Upper lobe of right lung (tissue), 1 donor: ENCODE data around the gene RBM17. TPM values are rescaled to one million over a fixed set of nuclear protein-coding genes. Genes with fewer than 3 reads are reported as not detected.

Experiments
- ATAC-seq: fragments of 200-7000 bp; cut with Tn5 transposase; one replicate; pipeline ENCODE4 v1.9.1; 2020; ENCODE audit warnings: mild to moderate bottlenecking, moderate library complexity
- DNase-seq: peaks from one replicate; pipeline ENCODE4 v3.0.0-alpha.2; 2020
- H3K27ac ChIP-seq: fragments of 200-600 bp; one replicate; pipeline ENCODE4 v1.8.0; 2022
- H3K27me3 ChIP-seq: fragments of 200-600 bp; one replicate; pipeline ENCODE4 v1.8.0; 2022; ENCODE audit warnings: mild to moderate bottlenecking
- H3K36me3 ChIP-seq: fragments of 200-600 bp; one replicate; pipeline ENCODE4 v1.8.0; 2022
- H3K4me1 ChIP-seq: fragments of 200-600 bp; one replicate; pipeline ENCODE4 v1.8.0; 2022
- H3K4me3 ChIP-seq: fragments of 200-600 bp; one replicate; pipeline ENCODE4 v1.8.0; 2022; ENCODE audit warnings: mild to moderate bottlenecking
- H3K9me3 ChIP-seq: fragments of 200-600 bp; one replicate; pipeline ENCODE4 v1.8.0; 2022
- intact Hi-C: fragments of 100-400 bp; cut with DNase I; formaldehyde crosslinking; loops from one replicate; pipeline ENCODE4 v1.11.0; 2022
- total RNA-seq: library from RNA; stranded (reverse); fragmentation: NEBNext Ultra II Directional; extraction: Animal tissue kit (Norgen Biotek cat#: 25700); gene quantifications from one replicate; pipeline ENCODE4 v1.2.1, GENCODE V29; 2021
- TF ChIP-seq, protein P1 (sequence below): fragments of 200-600 bp; IDR thresholded peaks from one replicate; pipeline ENCODE4 v1.8.0; 2022; ENCODE audit warnings: antibody characterized with exemption
- donor health status: DM: no; HTN: yes; CAD: no; lungs with severe emphysema.

Gene RBM17
- total RNA-seq, 1 donor from 2014 or later, result 92.5 TPM

GRCh38 chr10:6148251-6148701 is 59.4 kb downstream of the RBM17 start:
- H3K9me3 ChIP-seq, result no peaks in the 10 kb centered on the region
- ATAC-seq, result no peak
- no peaks in the 10 kb centered on the region for H3K36me3 ChIP-seq

DNA sequence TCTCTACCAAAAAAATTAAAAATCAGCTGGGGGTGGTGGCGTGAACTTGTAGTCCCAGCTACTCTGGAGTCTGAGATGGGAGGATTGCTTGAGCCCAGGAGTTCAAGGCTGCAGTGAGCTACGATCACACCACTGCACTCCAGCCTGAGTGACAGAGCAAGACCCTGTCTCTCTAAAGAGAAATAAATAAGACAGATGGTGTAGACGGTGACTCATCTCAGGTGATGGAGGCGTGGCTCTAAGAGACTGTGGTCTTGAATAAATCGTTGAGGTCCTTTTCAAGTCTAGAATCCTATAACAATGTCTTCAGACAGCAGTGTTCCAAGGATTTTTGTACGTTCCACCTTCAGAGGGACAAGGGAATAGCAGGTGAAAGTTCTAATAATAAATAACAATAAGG is 60.1 kb downstream of the RBM17 start:
- ATAC-seq (no peak), DNase-seq (no peak)
- H3K27ac ChIP-seq, result no peak overlapping the region
- TF ChIP-seq, protein P1, sequence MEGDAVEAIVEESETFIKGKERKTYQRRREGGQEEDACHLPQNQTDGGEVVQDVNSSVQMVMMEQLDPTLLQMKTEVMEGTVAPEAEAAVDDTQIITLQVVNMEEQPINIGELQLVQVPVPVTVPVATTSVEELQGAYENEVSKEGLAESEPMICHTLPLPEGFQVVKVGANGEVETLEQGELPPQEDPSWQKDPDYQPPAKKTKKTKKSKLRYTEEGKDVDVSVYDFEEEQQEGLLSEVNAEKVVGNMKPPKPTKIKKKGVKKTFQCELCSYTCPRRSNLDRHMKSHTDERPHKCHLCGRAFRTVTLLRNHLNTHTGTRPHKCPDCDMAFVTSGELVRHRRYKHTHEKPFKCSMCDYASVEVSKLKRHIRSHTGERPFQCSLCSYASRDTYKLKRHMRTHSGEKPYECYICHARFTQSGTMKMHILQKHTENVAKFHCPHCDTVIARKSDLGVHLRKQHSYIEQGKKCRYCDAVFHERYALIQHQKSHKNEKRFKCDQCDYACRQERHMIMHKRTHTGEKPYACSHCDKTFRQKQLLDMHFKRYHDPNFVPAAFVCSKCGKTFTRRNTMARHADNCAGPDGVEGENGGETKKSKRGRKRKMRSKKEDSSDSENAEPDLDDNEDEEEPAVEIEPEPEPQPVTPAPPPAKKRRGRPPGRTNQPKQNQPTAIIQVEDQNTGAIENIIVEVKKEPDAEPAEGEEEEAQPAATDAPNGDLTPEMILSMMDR, result no peak
- no peaks in the 10 kb centered on the region for H3K36me3 ChIP-seq
- no peaks in the 10 kb centered on the region for H3K9me3 ChIP-seq
- H3K4me3 ChIP-seq, result no peak overlapping the region
- H3K4me1 ChIP-seq, result peaks cover 26% of the 10 kb centered on the region
- intact Hi-C loops, result loop anchor here (10.0 kb wide), 1 partner anchor 56 kb away; the partner anchor contains the start of gene PFKFB3
- no peaks in the 10 kb centered on the region for H3K27me3 ChIP-seq

More at GRCh38 chr10:6148251-6148701, 59.4 kb downstream of the RBM17 start:
- H3K27me3 ChIP-seq, result no peaks in the 10 kb centered on the region
- H3K4me1 ChIP-seq, result peaks cover 26% of the 10 kb centered on the region
- no peak overlapping the region for H3K4me3 ChIP-seq
- intact Hi-C loops, result loop anchor here (10.0 kb wide), 1 partner anchor 57 kb away; the partner anchor contains the start of gene PFKFB3
- TF ChIP-seq, protein P1, result no peak
- no peak overlapping the region for H3K27ac ChIP-seq
- DNase-seq, result no peak

DNA sequence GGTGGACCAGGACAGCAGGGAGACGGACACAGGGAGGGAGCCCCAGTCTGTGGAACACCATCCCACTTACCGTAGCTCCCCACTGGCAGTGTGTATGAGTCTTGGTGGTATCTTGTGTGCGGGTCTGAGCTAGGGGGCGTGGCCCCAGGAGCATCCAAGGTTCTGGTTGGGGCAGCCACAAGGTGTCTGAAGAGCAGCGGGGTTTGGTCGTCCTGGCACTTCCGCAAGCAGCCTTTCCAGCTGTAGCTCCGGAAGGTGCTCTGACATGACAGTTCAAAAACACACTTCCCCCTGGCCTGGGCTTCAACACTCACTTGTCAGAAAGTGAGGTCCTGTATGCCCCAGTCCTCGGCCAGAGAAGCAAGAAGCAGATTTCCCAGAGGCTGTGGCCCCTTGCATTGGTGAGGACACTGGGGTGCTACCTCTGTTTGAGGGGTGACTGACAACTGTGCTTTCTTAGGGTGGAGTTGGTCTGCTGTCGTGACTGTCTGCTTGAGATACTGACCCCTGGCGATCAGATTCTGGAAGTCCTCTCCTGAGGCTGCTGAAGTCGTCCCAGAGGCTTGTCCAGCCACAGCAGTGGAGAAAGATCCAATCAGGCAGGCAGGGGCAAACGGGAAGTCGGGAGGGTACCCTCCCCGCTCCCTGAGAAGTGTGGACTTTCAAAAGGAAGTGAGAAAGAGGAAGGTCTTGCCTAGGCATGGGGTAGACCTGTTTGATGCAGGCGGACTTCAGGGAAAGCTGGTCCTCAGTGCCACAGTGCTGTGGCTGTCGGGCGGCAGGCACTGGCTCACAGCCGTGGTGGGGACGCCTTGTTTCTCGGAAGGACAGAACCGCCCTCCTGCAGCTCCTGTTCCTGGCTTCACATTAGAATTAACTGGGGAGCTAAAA is 62.5 kb downstream of the RBM17 start:
- peak; percentile 92 for ATAC-seq
- peak overlapping the region; percentile 5 for H3K4me3 ChIP-seq

DNA sequence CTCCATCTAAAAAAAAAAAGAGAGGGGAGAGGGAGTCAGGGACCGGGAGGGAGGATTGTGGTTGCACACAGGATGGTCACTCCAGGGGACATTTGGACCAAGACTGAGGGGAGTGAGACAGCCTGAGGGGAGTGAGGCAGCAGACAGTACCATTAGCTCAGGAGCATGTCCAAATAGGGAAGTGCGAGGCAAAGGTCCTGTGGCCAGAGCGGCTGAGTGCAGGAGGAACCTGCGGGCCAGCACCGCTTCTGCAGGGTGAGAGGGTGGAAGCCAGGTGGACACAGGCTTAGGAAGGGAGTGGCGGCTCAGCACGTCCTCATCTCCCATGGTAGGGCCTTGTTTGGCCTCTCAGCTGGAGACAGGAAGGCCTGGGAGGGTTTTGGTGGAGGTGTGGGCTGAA is 65.0 kb downstream of the RBM17 start:
- no peaks in the 10 kb centered on the region for H3K27me3 ChIP-seq
- TF ChIP-seq, protein P1, result no peak
- no peaks in the 10 kb centered on the region for H3K36me3 ChIP-seq
- H3K9me3 ChIP-seq, result no peaks in the 10 kb centered on the region
- DNase-seq (no peak), ATAC-seq (peak; percentile 32)
- H3K4me3 ChIP-seq, result no peak overlapping the region
- intact Hi-C loops, result no loop called here
- no peak overlapping the region for H3K27ac ChIP-seq
- peaks cover 18% of the 10 kb centered on the region for H3K4me1 ChIP-seq

More for the DNA sequence above, 62.5 kb downstream of the RBM17 start:
- intact Hi-C loops, result no loop called here
- H3K27ac ChIP-seq, result peak overlapping the region; percentile 17
- TF ChIP-seq, protein P1, result peak; percentile 63
- peak; percentile 76 for DNase-seq
- no peaks in the 10 kb centered on the region for H3K9me3 ChIP-seq
- peaks cover 18% of the 10 kb centered on the region for H3K4me1 ChIP-seq
- H3K27me3 ChIP-seq, result no peaks in the 10 kb centered on the region
- no peaks in the 10 kb centered on the region for H3K36me3 ChIP-seq

DNA sequence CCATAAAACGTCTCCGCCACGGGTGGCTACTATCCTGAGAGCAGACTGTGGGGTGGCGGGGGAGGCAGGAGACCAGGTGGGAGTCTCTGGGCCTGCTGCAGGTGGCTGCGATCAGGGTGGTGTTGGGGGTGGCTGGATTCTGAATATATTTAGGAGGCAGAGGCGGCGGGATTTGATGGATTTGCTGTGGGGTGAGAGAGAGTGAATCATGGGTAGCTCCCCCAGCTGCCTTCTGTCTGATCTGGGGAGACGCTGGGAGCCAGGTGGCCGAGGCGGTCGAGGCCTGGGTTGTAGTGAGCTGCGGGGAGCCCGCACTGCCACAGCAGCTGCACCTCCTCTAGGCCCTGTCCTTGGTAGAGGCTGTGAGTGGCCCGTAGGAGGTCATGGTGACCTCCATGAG is 65.7 kb downstream of the RBM17 start:
- intact Hi-C loops, result no loop called here
- DNase-seq, result no peak

More for the DNA sequence above, 65.7 kb downstream of the RBM17 start:
- Histone ChIP-seq H3K4me1 (peaks cover 18% of the 10 kb centered on the region), H3K4me3 (no peak overlapping the region), H3K9me3 (no peaks in the 10 kb centered on the region), H3K36me3 (no peaks in the 10 kb centered on the region), H3K27me3 (no peaks in the 10 kb centered on the region), H3K27ac (no peak overlapping the region)
- TF ChIP-seq, protein P1, result no peak
- no peak for ATAC-seq
